Cardiac fibroblast (primary cell): ENCODE data around the gene SPEN.

Experiments used
- DNase-seq, 2 donors: peaks; one replicate each; pipeline versions ENCODE4 v3.0.0 to v3.0.0-alpha.2; 2010; ENCODE audit warnings: low read depth in 2 of 2
- H3K4me3 ChIP-seq, 2 donors: replicated peaks in 1 of 2; 1 replicate in 1 of 2; 2 replicates in 1 of 2; pipeline ENCODE4 v1.5.1; 2011; ENCODE audit warnings: low read depth in 2 of 2, low read length in 2 of 2, mild to moderate bottlenecking in 2 of 2, moderate library complexity in 1 of 2
- CTCF ChIP-seq: IDR thresholded peaks from one replicate; pipeline ENCODE4 v1.5.1; 2011; ENCODE audit warnings: low read depth, mild to moderate bottlenecking, low read length, inconsistent platforms

Gene SPEN

GRCh38 chr1:15969321-15969880 is 121.9 kb downstream of the SPEN start:
- no peak for DNase-seq
- H3K4me3 ChIP-seq: no peak overlapping the region
- TF ChIP-seq CTCF: no peak

- TF ChIP-seq CTCF: no peak
- DNase-seq: no peak
Measured at GRCh38 chr1:15970911-15971310, 123.4 kb downstream of the SPEN start.

GRCh38 chr1:15972409-15972808 is 124.9 kb downstream of the SPEN start:
- no peak for TF ChIP-seq CTCF
- no peak for DNase-seq

More at GRCh38 chr1:15970911-15971310, 123.4 kb downstream of the SPEN start:
- H3K4me3 ChIP-seq: no peak overlapping the region

GRCh38 chr1:15973772-15974171 is 126.3 kb downstream of the SPEN start:
- no peak for DNase-seq
- TF ChIP-seq CTCF: no peak
- H3K4me3 ChIP-seq: no peak overlapping the region

More at GRCh38 chr1:15972409-15972808, 124.9 kb downstream of the SPEN start:
- H3K4me3 ChIP-seq: no peak overlapping the region

GRCh38 chr1:15974855-15975254 is 127.3 kb downstream of the SPEN start:
- no peak for DNase-seq
- peak overlapping the region; percentile 83 to 86 for H3K4me3 ChIP-seq
- TF ChIP-seq CTCF: no peak

GRCh38 chr1:15975358-15975804 is 127.9 kb downstream of the SPEN start:
- peak; percentile 51 to 63 for DNase-seq
- peak overlapping the region; percentile 83 to 86 for H3K4me3 ChIP-seq
- no peak for TF ChIP-seq CTCF
